ENCODE results near the gene BACH1. TPM values are rescaled to one million over a fixed set of nuclear protein-coding genes. Genes with fewer than 3 reads are reported as not detected.
A peak's percentile ranks its signal among the peaks of the same experiment; 100 is the strongest.

Gene BACH1
- total RNA-seq, 1 experiment from 2014 or later = 17.8 TPM

GRCh38 chr21:29378832-29379231 lies 80.1 kb downstream of the BACH1 start:
- no peak for DNase-seq (ENCODE audit: low spot score)

- DNase-seq (ENCODE audit: low spot score) = no peak
These were observed 80.9 kb downstream of the BACH1 start for GRCh38 chr21:29379517-29380054.

GRCh38 chr21:29382030-29382654 lies 83.4 kb downstream of the BACH1 start:
- peak; percentile 41 for DNase-seq (ENCODE audit: low spot score)

DNA sequence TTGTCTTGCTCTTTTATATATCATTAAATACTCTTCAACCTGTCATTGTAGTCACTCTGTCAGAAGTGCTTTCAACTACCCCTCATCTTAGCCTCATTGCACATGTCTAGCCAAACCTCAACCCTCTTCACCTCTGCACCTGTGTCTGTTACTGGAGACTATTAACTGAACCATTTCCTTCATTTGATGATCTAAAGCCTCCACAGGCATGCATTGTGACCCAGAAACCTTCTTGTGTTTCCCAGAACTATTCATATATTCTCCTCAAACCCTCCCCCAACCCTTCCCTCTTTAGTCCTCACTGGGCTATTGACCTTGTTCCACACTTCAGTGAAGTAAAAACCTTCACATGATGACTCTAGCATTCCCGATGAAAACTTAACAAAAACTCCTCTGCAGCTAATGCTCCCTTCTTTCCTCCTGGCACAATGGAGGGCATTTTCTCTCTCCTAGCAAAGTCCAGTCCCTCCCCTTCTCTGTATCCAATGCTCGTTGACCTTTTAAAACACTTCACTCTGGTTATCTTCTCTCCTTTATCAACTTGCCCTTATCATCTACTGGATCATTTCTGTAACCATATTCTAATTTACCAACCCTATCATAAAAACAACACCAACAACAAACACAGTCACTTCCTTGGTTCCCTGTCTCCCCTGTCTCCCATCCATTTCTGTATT lies 86.1 kb downstream of the BACH1 start:
- no peak for DNase-seq (ENCODE audit: low spot score)

- DNase-seq (ENCODE audit: low spot score) = no peak
These were observed 87.3 kb downstream of the BACH1 start for GRCh38 chr21:29385934-29386520.

GRCh38 chr21:29386803-29387202 lies 88.1 kb downstream of the BACH1 start:
- no peak for DNase-seq (ENCODE audit: low spot score)

DNA sequence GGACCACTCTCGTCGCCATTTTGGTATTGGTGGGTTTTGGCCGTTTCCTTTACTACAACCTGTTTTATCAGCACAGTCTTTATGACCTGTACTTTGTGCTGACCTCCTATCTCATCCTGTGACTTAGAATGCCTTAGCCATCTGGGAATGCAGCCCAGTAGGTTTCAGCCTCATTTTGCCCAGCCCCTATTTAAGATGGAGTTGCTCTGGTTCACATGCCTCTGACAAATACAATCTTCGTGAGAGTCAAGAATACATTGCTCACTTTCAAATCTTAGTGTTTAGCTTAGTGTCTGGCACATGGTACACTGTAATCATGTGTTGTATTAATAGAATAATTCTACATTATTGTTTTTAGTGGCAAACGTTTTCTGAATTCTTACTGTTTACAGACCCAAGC lies 88.9 kb downstream of the BACH1 start:
- no peak for DNase-seq (ENCODE audit: low spot score)

GRCh38 chr21:29389136-29389535 lies 90.4 kb downstream of the BACH1 start:
- DNase-seq (ENCODE audit: low spot score) = no peak

DNA sequence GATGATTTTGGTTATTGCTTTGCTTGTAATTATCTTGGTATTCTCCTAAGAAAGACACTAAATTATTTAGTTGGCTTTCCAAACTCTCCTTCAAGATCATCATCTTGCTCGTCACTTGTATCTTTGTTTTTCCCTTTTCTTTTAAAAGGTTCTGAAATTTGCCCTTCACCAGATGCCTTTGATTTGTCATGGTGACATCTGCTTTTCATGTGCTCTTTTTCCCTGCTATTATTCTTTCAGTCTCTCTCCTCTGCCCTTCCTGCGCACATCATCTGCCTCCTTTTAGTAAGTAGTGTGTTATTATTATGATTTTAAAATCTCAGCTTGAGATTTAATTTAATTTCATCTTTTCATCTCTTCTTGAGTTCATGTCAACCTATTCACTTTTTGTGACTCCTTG lies 92.1 kb downstream of the BACH1 start:
- no peak for DNase-seq (ENCODE audit: low spot score)

GRCh38 chr21:29394051-29394450 lies 95.3 kb downstream of the BACH1 start:
- DNase-seq (ENCODE audit: low spot score) = no peak

Other genes starting within 250 kb of the BACH1 start
- gene CCT8, start 225.3 kb upstream of the BACH1 start, total RNA-seq (2014; rRNA removed; shearing (Covaris generic)) = 71.3 and 82.8 TPM in 2 replicates
- gene MAP3K7CL, start 168.3 kb upstream of the BACH1 start, total RNA-seq (2014; rRNA removed; shearing (Covaris generic)) = 1.9 and 3.0 TPM in 2 replicates

All from HT-29 (cell line).